Duodenal mucosa (tissue), 2 donors: ENCODE results near the gene PROB1.

Experiments used
- H3K27ac ChIP-seq: one replicate; pipeline ENCODE4 v1.7.0; 2013; ENCODE audit warnings: low read depth, low read length
- H3K27me3 ChIP-seq, 2 donors: one replicate each; pipeline ENCODE4 v1.7.0; 2013; ENCODE audit warnings: low read length in 2 of 2, control low read depth in 1 of 2; ENCODE audit not compliant: insufficient read depth in 2 of 2, control insufficient read depth in 1 of 2
- H3K36me3 ChIP-seq, 2 donors: one replicate each; pipeline ENCODE4 v1.7.0; 2013; ENCODE audit warnings: low read length in 2 of 2, control low read depth in 1 of 2; ENCODE audit not compliant: insufficient read depth in 2 of 2, control insufficient read depth in 1 of 2
- H3K4me1 ChIP-seq, 2 donors: one replicate each; pipeline ENCODE4 v1.7.0; 2013; ENCODE audit warnings: low read length in 2 of 2, control low read depth in 1 of 2; ENCODE audit not compliant: insufficient read depth in 2 of 2, control insufficient read depth in 1 of 2
- H3K4me3 ChIP-seq, 2 donors: one replicate each; pipeline ENCODE4 v1.7.0; 2013; ENCODE audit warnings: low read length in 2 of 2, low read depth in 1 of 2
- H3K9ac ChIP-seq, 2 donors: one replicate each; pipeline ENCODE4 v1.7.0; 2013; ENCODE audit warnings: low read length in 2 of 2, low read depth in 1 of 2
- H3K9me3 ChIP-seq, 2 donors: one replicate each; pipeline ENCODE4 v1.7.0; 2013; ENCODE audit warnings: low read length in 2 of 2, control low read depth in 1 of 2; ENCODE audit not compliant: control insufficient read depth in 1 of 2

PROB1 gene

DNA sequence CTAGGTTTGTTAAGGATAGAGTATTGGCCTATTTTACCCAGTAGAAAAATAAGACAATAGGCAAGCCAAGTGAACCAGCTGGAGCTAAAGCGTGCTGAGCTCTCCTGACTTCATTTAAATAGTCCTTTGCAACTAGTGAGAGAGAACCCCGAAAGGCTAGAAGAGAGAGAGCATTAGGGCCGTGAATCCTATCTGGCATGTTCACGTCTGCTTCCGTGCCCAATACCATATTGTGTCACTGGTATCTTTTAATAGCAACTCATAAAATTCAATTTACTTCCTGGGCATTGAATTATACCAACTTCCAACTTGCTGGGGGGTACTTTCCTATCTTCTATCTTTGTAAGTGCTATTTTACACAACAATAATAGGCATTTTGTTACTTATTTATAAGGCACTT, 30.6 kb upstream of the PROB1 start:
- Histone ChIP-seq H3K27ac (no peak overlapping the region), H3K36me3 (peaks cover 0 to 4% of the 10 kb centered on the region in 2 donors), H3K9ac (no peak overlapping the region), H3K4me1 (no peaks in the 10 kb centered on the region), H3K27me3 (no peaks in the 10 kb centered on the region), H3K4me3 (no peak overlapping the region), H3K9me3 (no peaks in the 10 kb centered on the region)

DNA sequence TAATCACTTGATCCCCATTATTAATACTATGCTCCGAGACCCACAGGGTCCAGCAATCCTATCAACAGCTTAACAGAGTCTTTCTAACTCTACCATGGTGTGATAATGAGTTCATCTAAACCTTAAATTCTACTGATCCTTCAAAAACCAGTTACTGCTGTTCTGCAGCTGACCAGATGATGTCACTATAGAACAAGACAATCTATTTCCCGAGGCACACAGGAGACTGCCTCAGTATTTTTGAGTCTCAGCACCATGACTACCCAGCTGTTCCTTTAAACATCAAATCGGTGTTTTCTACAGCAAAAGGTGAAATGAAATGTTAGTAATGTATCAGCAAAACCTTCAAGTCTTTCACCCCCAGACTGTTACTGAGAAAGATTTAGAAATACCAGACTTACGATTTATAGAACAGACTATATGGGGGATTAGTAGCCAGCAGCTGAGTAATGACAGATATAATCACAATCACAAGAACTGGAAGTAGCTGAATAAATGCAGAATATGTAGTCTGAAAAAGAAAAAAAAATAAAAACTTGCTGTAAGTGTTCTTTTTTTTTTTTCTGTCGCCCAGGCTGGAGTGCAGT, 27.5 kb upstream of the PROB1 start:
- Histone ChIP-seq H3K27me3 (no peaks in the 10 kb centered on the region), H3K9ac (no peak overlapping the region), H3K36me3 (peaks cover 0 to 4% of the 10 kb centered on the region in 2 donors)

DNA sequence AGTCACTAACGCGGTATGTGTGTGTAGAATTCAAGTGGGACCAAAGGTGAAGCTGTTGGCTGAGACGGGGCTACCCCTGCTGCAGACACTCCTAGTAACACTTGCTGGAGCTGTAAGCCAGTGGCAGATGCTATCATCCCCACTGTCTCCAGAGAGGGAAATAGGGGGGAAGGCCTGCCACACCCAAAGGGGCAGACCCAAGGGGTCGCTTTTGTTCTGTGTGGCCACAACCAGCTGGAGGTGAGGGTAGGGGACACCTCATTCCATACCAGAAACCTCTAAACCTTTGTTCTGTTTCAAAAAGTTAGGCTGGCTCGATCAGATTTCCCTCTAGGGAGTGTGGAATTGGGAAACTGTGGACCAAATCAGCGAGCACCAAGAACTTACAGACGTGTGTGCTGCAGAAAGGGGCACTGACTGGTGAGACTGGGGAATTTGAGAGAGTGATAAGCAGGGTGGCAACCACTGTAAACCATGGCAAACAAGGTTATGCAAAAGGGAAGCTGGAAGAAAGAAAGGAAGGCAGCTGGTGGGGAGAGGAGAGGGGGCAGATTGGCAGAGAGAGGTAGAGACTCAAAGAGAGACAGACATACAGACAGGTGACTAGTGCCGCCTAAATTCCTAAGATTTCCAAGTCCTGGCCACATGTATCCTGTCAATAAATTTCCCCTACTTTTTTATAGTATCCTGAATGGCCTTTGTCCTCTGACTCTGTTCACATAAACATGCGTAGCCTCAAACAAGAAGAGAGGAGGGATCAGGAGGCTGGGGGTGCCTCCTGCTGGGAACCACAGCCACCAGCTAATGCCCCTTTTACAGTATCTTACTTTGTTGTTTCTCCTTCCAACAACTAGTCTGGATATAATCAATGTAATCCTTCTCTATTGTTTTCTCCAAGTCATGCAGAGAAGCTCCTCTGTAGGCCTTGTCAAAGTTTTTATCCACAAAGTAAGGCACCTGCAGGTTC, 24.6 kb upstream of the PROB1 start:
- Histone ChIP-seq H3K9me3 (no peaks in the 10 kb centered on the region), H3K4me3 (no peak overlapping the region), H3K9ac (no peak overlapping the region), H3K27ac (no peak overlapping the region), H3K4me1 (peaks cover 44 to 46% of the 10 kb centered on the region in 2 donors), H3K36me3 (no peaks in the 10 kb centered on the region), H3K27me3 (no peaks in the 10 kb centered on the region)

More for the DNA sequence above, 27.5 kb upstream of the PROB1 start:
- Histone ChIP-seq H3K4me3 (no peak overlapping the region), H3K4me1 (peaks cover 20 to 23% of the 10 kb centered on the region in 2 donors), H3K27ac (no peak overlapping the region), H3K9me3 (no peaks in the 10 kb centered on the region)

DNA sequence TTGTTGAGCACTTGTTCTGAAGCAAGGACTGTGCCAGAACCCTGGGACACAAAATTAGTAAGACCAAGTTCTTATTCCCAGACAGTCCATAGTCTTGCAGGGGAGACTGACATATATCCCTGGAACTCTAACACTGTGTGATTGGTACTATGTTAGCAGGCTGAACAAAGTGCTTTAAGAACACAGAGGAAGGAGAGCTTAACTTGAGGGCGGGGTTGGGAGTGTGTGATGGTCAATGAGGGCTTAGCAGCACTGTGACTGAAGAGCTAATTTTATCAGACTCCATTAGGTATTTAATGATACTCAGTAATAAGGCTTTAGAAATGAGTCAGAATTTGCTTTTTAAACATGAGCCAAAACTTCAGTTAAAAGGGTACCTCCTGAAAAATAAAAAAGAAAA, 23.9 kb upstream of the PROB1 start:
- no peak overlapping the region for H3K9ac ChIP-seq
- no peaks in the 10 kb centered on the region for H3K27me3 ChIP-seq
- H3K4me1 ChIP-seq: peaks cover 50 to 51% of the 10 kb centered on the region in 2 donors
- H3K36me3 ChIP-seq: no peaks in the 10 kb centered on the region
- H3K4me3 ChIP-seq: no peak overlapping the region
- no peaks in the 10 kb centered on the region for H3K9me3 ChIP-seq
- H3K27ac ChIP-seq: no peak overlapping the region

DNA sequence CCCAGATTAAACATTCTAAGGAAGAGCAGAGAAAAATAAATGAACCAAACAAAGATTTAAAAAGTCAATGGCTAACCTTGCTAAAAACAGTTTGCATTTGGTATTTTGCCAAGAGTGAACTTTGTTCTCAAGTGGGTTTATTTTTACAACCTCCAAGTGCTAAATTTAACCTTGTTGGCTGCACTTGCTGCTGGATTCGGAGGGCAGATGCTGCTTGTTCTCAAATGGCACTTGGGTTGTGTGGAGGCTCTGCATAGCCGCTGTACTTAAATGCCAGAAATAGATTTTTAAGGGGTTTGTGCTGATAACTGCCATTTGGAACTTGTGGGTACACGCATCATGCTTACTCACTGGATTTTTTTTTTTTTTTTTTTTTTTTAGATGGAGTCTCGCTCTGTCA, 22.3 kb upstream of the PROB1 start:
- H3K27ac ChIP-seq: no peak overlapping the region
- no peaks in the 10 kb centered on the region for H3K36me3 ChIP-seq
- H3K4me3 ChIP-seq: no peak overlapping the region
- H3K9me3 ChIP-seq: no peaks in the 10 kb centered on the region
- peaks cover 50 to 54% of the 10 kb centered on the region in 2 donors for H3K4me1 ChIP-seq
- no peak overlapping the region for H3K9ac ChIP-seq
- H3K27me3 ChIP-seq: no peaks in the 10 kb centered on the region

DNA sequence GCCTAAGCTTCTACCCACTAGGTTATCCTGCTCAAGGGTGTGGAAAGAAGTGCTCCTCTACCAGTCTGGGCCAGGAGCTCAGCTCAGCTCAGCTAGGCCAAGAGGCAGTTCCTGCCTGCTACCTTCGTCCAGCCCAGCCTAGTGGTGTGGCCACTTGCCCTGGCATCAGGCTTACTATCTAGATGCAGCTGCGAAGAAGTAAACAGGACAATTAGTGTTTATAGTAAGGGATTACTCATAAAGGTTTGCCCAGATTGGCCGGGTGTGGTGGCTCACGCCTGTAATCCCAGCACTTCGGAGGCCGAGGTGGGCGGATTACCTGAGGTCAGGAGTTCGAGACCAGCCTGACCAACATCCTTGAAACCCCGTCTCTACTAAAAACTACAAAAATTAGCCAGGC, 21.7 kb upstream of the PROB1 start:
- Histone ChIP-seq H3K4me1 (peaks cover 50 to 54% of the 10 kb centered on the region in 2 donors), H3K9me3 (no peaks in the 10 kb centered on the region), H3K9ac (no peak overlapping the region), H3K4me3 (no peak overlapping the region), H3K36me3 (no peaks in the 10 kb centered on the region), H3K27me3 (no peaks in the 10 kb centered on the region), H3K27ac (no peak overlapping the region)

DNA sequence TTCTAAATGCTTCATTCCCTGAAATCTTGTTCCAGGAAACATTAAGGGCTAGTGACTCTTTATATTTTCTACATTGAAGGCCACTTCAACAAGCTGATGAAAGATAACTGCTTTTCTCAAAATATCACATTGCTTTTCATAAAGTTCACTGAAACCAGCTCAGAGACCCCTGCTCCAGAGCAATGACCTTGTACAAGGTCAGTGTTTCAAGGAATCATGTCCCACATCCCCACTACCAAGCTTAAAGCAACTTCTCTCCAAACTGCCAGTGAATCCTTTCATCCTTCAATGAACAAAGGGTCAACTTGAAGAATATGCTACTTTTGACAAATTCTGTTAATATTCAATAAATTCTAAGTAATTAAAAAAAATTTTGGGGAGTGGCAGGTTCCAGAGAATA, 21.0 kb upstream of the PROB1 start:
- no peaks in the 10 kb centered on the region for H3K9me3 ChIP-seq
- no peaks in the 10 kb centered on the region for H3K36me3 ChIP-seq
- no peak overlapping the region for H3K4me3 ChIP-seq
- H3K9ac ChIP-seq: no peak overlapping the region
- H3K4me1 ChIP-seq: peaks cover 50 to 54% of the 10 kb centered on the region in 2 donors
- H3K27ac ChIP-seq: no peak overlapping the region
- no peaks in the 10 kb centered on the region for H3K27me3 ChIP-seq

DNA sequence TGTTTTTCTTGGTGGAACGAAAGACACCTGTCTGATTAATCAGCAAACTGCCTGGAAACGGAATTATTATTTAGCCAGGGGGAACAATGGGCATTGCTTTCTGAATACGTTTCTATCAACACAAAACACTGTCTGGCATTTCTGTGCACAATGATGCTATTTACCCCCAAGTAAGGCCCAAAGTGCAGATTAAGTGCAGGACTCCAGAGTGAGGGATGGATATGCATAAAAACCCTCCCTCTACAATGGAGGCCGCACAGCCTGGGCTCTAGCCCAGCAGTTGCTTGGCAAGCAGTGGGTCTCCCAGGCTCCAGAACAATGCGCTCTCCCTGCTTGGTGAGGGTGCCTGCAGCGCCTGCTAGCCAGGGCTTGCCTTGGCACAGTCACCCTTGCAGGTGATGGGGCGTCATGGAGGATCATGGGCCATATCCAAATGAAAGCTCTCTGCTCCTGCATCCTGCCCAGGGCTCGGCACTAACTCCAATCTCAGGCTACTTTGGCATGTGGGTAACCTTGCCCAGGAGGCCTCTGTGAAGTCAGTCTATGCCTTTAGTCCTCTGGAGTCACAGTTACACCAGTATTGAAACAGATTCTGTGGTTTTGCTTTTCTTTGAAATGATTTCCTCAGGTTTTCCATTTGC, 20.4 kb upstream of the PROB1 start:
- H3K36me3 ChIP-seq: no peaks in the 10 kb centered on the region
- H3K9me3 ChIP-seq: no peaks in the 10 kb centered on the region
- peaks cover 50 to 54% of the 10 kb centered on the region in 2 donors for H3K4me1 ChIP-seq
- no peak overlapping the region for H3K27ac ChIP-seq
- H3K9ac ChIP-seq: peak overlapping the region; percentile 15 to 22
- H3K4me3 ChIP-seq: peak overlapping the region in 1 of 2 donors; percentile 2
- no peaks in the 10 kb centered on the region for H3K27me3 ChIP-seq

DNA sequence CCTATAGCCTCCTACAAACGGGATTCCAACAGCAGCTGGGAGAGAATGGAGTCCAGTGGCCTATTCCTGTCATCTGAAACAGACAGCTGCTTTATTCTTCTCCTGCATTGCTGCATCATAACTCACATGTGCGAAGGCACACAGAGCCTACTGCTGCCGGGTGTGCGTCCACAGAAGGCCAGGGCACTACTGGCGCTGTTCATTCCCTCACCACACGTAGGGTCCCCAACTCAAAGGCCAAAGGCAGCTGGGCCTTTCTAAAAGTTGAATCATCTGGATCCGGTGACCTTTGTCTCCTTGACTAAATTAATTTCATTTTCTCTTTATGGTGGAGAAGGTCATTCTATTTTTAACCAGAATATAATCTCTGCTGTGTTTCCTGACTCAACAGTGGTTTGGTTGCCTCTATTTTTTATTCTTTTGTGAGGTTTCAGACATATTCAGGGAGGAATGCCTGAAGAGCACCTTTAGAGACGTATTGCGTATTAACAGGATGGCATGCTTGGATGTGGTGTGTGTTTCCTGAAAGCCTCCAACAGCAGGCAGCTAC, 19.8 kb upstream of the PROB1 start:
- peak overlapping the region; percentile 6 for H3K27ac ChIP-seq

DNA sequence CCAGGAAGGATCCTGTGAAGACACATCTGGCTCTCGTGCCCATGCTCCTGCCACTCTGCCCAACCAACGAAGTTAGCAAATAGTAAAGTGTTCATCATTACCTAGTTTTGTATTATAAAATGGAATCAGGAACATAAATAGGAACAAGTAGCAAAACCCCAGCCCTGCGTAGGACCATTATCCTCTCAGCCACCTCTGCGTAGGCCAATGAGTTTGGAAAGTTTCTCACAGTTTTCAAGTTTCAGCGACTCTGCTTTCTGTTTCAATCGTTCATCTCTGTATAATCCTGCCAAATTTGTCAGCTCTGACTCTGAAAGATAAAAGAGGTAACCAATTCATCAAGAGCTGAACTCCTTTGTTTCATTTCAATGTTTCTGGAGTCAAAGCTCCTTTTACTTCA, 19.1 kb upstream of the PROB1 start:
- Histone ChIP-seq H3K4me1 (peaks cover 38 to 41% of the 10 kb centered on the region in 2 donors), H3K27me3 (no peaks in the 10 kb centered on the region), H3K36me3 (no peaks in the 10 kb centered on the region), H3K27ac (no peak overlapping the region), H3K9me3 (no peaks in the 10 kb centered on the region), H3K9ac (peak overlapping the region in 1 of 2 donors; percentile 22), H3K4me3 (no peak overlapping the region)

More for the DNA sequence above, 19.8 kb upstream of the PROB1 start:
- Histone ChIP-seq H3K27me3 (no peaks in the 10 kb centered on the region), H3K4me3 (peak overlapping the region in 1 of 2 donors; percentile 14), H3K4me1 (peaks cover 45 to 48% of the 10 kb centered on the region in 2 donors), H3K9me3 (no peaks in the 10 kb centered on the region), H3K36me3 (no peaks in the 10 kb centered on the region), H3K9ac (peak overlapping the region; percentile 15 to 22)
